HK-2 (cell line): ENCODE measurements around the gene MEMO1.
A peak's percentile ranks its signal among the peaks of the same experiment; 100 is the strongest.
"Not testable (repeated sequence)": the region's sequence is repeated elsewhere in the genome, so short reads cannot be mapped to it uniquely, and the experiment has no call there.

Source experiments
- DNase-seq: peaks from one replicate; pipeline ENCODE4 v3.0.0-alpha.2; 2018; ENCODE audit not compliant: unreplicated experiment

The MEMO1 gene

GRCh38 chr2:31907491-31907890 lies 103.3 kb downstream of the MEMO1 start:
- not testable (repeated sequence) for DNase-seq

GRCh38 chr2:31903109-31903780 lies 107.6 kb downstream of the MEMO1 start:
- DNase-seq, result no peak

- DNase-seq, result no peak
These were observed 108.9 kb downstream of the MEMO1 start for GRCh38 chr2:31901900-31902299.

GRCh38 chr2:31900156-31900555 lies 110.7 kb downstream of the MEMO1 start:
- DNase-seq, result not testable (repeated sequence)

GRCh38 chr2:31898346-31898745 lies 112.5 kb downstream of the MEMO1 start:
- DNase-seq, result not testable (repeated sequence)

GRCh38 chr2:31897340-31897739 lies 113.5 kb downstream of the MEMO1 start:
- not testable (repeated sequence) for DNase-seq

- no peak for DNase-seq
These were observed 114.5 kb downstream of the MEMO1 start for GRCh38 chr2:31896293-31896692.

- no peak for DNase-seq
These were observed 116.2 kb downstream of the MEMO1 start for GRCh38 chr2:31894656-31895055.

- no peak for DNase-seq
These were observed 117.7 kb downstream of the MEMO1 start for GRCh38 chr2:31893094-31893493.

GRCh38 chr2:31889044-31889443 lies 121.8 kb downstream of the MEMO1 start:
- no peak for DNase-seq

- no peak for DNase-seq
These were observed 122.3 kb downstream of the MEMO1 start for GRCh38 chr2:31888550-31888949.

- DNase-seq, result no peak
These were observed 124.1 kb downstream of the MEMO1 start for GRCh38 chr2:31886700-31887099.

GRCh38 chr2:31877008-31877407 lies 133.8 kb downstream of the MEMO1 start:
- no peak for DNase-seq

- DNase-seq, result no peak
These were observed 136.7 kb downstream of the MEMO1 start for GRCh38 chr2:31874071-31874470.

- no peak for DNase-seq
These were observed 145.6 kb downstream of the MEMO1 start for GRCh38 chr2:31865215-31865614.

GRCh38 chr2:31863867-31864266 lies 146.9 kb downstream of the MEMO1 start:
- no peak for DNase-seq

- not testable (repeated sequence) for DNase-seq
These were observed 147.7 kb downstream of the MEMO1 start for GRCh38 chr2:31863015-31863656.

GRCh38 chr2:31859959-31860358 lies 150.8 kb downstream of the MEMO1 start:
- no peak for DNase-seq

- DNase-seq, result no peak
These were observed 157.3 kb downstream of the MEMO1 start for GRCh38 chr2:31853521-31853920.

GRCh38 chr2:31842150-31842549 lies 168.7 kb downstream of the MEMO1 start:
- not testable (repeated sequence) for DNase-seq

GRCh38 chr2:31835450-31835849 lies 175.4 kb downstream of the MEMO1 start:
- DNase-seq, result no peak

GRCh38 chr2:31832363-31832762 lies 178.4 kb downstream of the MEMO1 start:
- no peak for DNase-seq

- DNase-seq, result no peak
These were observed 179.2 kb downstream of the MEMO1 start for GRCh38 chr2:31831585-31831984.

- DNase-seq, result peak; percentile 22
These were observed 181.9 kb downstream of the MEMO1 start for GRCh38 chr2:31828891-31829290.
